ENCODE results near the gene HYAL1.

Gene HYAL1

DNA sequence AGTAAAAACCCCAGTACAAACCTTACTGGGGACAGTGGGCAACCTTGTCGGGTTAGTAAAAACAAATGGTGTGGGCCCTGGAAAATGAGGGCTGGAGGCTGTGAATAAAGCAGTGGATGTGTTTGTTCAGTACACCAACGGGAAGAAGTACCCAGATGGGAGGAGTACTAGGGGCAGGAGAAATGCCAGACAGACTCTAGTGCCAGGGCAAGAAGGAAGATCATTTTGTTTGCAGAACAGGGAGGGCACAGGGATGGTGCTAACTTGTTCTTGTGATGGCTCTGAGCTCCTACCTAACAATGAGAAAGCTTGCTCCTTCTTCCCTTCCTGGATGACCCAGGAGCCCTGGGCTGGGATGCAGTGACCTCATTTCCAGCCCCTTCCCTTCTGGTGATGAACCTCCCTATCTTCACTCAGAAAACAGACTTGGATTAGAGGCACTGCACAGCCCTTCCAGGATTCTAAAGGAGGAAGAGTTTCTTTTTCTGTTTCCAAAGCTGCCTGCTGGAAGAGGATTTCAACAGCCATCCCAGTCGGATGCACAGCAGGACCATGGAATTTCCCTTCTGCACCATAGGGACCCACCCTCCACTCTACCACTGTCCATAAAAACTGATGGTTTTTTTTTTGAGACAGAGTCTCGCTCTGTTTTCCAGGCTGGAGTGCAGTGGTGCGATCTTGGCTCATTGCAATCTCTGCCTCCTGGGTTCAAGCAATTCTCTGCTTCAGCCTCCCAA, 31.1 kb upstream of the HYAL1 start:
- DNase-seq = no peak

DNA sequence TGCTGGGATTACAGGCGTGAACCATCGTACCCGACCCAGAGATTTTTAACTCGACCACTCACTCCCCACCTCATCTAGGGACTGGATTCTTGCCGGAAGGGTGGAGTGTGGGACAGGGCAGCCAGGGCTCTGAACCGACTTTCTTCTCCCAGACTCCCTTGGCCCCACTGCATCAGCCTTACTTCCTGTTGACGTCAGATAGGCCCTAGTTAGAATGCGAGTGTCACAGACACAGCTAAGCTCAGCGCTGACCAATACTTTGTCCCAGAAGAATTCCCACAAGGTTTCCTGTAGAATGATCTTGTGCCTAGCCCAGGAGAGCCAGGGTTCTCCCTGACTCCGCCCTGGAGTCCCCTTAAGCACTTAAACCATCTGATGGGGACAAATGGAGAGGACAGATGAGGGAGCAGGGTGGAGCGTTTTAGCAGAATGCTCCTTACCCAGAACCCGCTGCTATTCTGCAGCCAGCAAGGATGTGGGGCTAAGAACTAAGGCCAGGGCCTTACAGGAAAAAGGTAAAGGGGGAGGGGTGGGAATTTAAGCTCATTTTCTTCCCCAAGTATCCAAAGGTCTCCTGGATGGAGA, 30.5 kb upstream of the HYAL1 start:
- DNase-seq = no peak

DNA sequence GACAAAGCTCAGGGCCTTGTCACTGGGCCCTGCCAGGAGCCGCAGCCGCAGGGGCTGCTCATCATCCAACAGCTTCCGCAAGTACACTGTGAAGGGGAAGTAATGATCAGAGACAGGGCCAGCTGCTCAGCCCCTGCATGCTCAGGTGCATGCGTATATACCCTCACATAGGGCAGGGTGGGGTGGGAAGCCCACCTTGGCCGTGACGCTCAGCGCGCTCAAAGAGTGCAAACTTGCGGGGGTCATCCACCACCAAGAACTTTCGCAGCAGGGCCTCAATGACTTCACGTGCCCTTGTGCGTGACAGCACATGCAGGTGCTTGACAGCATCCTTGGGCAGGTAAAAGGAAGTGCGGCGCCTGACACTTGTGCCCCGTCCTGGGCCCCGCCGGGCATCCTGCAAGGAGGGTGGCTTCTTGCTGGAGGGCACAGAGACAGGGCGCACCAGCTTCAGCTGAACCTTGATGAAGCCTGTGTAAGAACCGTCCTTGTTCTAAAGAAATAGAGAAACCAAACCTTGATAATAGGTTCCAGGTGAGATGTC, 28.1 kb upstream of the HYAL1 start:
- DNase-seq = no peak

DNA sequence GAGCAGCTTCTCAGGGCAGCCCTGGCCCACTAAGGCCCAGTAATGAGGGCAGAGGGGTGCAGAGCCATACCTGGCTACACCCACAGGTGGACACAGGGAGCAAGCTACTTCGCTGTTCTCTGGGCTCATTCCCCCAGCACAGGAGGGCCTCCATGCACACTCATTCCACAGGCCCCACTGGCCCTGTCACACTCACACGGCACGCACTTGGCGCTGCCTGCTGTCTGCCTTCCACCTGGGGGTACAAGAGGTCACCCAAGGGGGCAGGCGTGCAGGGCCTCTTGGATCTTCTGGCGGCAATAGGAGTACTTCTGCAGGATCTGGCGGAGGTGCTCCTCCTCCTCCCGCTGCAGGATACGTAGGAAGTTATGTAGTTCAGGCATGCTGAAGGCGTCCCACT, 27.0 kb upstream of the HYAL1 start:
- no peak for DNase-seq

DNA sequence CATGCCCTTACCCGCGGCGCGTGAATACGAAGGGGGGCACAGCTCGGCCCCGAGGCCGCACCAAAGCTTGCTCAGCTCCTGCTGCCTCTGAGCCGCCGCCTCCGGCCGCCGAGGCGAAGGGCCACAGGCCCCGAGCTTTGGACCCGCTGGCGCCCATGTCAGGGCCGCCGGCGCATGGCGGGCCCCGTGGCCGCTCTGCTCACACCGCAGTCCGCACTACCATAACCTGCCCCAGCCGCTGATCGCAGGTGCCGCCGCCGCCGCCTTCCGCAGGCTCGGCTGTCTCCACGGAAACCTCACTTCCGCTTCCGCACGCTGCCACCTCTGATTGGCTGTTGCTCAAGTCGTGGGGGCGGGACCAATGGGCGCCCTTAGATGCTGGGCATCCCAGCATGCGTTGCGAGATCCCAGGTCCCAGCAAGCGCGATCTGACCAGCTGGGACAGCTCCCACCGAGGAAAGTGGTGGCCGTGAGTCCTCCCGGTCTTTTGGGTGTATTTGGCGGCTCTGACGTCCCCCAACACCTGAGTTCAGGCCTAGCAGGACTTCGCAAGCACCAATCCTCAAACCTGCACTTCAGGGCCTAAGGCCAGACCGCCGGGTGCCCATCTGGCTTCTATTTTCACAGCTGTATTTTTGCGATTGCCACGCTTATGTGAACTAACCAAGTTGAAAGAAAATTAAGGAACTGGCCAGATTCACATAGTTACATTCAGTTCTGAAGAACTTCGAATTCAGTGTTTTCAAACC, 24.7 kb upstream of the HYAL1 start, which contains the start of gene TUSC2:
TSS of gene TUSC2 (minus strand) at position 281 of the 749 bp plus-strand sequence. CDS start at position 157, 124 bp downstream.
- peak; percentile 31 to 93 for DNase-seq

DNA sequence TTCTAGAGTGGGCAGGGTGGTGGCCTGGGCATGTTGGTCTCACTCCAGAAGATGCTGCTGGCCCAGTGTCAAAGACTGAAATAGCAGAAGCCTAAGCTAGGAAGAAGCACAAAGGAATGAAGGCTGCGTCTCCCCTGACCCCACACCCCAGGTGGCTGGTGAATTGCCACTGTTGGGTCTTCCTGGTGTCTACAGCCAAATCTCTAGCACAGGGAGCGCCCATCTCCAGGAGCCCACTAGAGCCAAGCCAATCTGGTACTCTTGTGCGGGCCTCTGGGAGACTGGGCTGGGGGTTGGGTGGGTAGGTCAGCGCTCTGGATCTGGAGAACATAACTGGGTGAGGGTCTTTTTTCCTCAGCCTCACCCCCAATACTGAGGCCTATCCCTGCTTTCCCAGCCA, 23.8 kb upstream of the HYAL1 start:
- DNase-seq = no peak

DNA sequence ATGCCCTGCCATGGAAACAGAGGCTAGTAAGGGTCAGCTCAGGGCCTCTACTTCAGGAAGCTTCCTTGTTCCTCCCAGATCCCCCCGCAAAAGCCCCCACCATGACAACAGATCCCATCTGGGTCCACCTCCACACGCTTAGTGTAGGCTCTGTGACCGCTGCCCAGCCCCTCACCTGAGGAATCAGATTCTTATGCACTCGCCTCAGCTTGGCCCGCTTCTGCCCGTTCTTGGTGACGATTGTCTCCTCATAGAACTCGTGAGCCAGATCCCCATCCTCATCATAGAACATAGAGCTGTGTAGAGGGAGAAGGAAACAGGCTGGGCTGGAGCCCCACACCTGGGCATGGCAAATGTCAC, 22.8 kb upstream of the HYAL1 start:
- no peak for DNase-seq

DNA sequence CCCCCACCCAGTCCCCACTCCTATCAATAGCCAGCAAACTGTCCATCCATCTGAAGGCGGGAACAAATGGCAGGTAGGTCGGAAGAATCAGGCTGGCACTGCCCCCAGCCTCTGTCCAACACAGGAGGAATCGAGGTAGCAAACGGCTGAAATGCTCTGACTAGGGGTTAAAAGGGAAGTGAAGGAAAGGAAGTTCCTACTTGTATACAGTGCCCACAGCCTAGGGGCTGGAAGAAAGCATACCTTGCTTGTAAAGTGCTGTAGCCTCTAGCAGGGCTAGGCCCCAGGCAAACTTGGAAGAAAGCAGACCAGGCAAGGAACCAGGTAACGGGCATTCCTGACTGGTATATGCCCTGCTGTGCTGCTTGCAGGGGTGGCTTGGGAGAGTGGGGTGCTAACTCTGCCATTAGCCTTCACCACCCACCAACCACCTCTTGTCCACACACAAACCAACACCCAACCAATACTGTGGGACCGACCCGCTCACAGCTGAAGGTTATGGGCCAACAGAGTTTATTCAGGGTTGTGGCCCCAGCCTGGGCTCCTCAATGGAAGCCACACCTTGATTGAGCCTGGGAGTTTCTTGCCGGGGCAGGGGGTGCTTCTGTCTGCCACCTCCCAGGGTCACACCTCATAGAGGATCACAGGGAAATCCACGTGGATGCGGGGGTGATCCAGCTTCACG, 22.3 kb upstream of the HYAL1 start:
- DNase-seq = no peak

DNA sequence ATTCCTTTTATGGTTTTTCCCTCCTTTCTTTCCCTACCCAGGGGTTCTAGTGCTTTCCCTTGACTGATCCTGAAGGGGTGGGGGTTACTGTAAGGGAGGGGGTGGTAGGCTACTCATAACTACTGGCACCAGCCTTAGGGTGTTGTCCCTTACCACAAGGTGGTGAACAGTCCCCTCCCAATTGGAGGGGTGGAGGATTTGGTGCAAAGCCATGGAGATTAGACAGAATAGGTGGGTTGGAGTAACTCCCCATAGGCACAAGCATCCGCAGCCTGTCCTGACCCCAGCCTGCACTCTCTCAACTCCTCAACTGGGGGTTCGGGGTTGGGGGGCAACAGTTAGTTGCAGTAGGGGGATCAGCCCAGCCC, 21.7 kb upstream of the HYAL1 start:
- no peak for DNase-seq

DNA sequence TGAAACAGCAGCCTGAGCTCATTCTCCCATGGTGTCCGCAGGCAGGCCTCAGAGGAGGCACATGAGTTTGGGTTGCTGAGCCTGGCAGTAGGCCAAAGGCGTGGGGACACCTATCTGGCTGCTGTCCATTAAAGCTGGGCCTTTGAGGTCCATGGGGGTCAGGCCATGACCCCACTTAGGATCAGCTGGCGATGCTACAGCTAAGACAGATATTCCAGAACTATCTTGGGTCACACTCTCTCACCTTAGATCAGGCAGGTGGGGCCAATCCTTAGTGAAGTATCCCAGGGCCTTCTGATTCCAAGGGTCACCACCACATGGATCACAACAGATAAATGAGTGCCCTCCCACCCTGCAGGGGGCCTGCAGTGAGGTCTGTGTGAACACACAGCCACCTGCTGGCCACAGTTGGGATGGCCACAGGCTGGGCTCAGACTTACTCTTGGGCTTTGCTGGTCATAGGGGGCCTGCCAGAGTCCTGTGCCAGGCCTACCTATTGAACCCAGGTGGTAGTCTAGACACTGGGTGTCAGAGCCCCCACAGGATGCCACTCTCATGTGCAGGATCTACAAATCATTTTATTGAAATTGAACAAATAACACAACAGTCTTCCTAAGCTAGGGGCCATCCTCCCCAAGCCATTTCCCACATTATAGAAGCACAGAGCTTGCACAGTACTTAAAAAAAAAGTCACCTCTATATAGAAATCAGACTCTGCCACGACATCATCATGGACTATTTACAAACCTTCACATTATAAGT, 21.2 kb upstream of the HYAL1 start:
- DNase-seq = peak in 1 of 2 experiments; percentile 65

DNA sequence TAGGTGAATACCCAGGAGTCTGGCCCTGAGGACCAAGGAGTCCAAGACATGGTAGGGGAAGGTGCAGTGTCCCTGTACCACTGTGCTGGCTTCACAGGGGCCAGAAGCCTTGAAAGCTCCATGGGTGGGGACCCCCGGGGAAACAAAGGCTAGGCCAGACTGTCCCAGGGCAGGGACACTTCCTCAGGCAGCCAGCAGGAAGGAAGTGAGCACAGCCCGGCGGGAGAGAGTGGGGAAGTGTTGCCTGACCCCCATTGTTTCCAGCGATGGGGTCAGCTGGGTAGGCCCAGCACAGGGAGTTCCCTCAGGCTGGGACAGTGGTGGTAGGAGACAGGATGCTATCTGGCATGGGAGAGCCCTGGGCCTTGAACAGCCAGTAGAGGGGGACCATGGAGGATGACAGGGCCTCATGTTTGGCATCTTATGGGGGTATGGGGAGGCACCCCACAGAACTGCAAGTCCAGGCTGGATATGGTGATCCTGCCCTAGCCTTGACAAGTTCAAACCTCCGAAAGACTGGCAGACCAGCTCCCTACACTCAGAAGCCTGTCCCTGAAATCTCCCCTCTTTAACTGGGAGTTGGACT, 20.3 kb upstream of the HYAL1 start:
- DNase-seq = no peak

DNA sequence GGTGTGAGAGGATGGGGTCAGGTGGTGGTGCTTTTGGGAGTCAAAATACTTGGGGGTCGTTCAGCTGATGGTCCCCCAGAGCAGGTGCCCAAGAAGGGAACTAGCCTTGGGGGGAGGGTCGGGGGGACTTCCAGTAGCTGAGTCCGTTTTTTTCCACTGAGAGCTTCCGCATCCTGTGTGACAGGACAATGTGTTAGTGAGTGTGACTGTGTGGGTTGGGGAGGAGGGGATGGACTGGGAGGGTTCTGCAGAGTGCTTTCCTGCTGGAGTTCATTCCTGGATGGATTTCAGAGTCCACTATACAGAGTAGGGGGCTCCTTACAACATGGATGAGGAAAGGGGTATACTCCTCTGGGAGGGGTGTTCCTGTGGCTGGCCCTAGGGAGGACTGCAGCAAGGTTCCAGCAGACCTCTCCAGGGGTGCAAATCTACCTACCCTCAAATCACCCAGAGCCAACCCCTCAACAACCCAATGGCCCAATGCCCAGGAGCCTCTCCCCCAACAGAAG, 19.8 kb upstream of the HYAL1 start:
- no peak for DNase-seq

DNA sequence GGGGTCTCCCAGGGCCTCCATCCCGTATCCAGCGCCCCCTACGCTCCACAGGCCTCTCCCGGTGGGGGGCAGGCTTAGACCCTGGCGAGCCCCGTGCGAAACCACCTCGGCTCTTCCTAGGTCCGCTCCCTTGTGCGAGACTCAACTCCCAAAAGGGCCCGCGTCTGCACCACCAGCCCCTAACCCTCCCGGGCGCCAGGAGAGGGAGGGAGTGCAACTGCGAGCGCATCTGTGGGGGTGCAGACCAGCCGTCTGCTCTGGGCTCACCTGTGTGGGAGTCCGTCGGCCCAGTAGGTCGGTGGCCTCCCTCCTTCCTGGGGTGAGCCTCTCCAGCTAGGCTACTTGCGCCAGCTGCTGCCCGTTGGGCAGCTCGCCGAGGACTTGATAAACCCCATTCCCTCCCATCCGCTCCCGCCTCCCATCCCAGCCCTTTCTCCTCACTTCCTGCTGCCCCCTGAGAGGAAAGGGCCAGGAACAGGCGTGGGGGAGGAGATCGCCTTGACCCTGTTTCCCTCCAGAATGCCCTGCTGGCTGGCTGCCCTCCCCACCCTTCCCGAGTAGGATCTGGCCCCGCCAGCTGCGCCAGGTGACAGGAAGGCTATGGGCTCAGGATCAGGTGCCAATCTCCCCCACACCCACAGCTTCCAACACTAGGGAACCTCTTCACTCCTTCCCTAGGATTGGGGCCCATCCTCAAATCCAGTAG, 19.2 kb upstream of the HYAL1 start, which contains the start of gene HYAL2:
TSS of gene HYAL2 (minus strand) at position 360 of the 706 bp plus-strand sequence. CDS start 2,256 bp downstream, outside the sequence.
- no peak for DNase-seq

DNA sequence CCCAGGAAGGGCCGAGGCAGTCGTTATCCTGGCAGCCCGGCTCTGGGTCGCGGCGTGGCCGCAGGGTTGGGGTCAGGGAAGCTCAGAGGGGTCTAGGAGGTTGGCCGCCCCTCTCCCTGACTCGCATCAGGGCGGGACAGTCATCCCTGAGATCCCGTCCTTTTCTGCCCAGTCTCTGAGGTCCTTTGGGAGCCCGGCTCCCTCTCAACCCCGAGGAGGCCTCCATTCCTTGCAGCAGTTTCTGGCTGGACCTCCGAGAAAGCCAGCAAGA, 18.7 kb upstream of the HYAL1 start:
- no peak for DNase-seq

DNA sequence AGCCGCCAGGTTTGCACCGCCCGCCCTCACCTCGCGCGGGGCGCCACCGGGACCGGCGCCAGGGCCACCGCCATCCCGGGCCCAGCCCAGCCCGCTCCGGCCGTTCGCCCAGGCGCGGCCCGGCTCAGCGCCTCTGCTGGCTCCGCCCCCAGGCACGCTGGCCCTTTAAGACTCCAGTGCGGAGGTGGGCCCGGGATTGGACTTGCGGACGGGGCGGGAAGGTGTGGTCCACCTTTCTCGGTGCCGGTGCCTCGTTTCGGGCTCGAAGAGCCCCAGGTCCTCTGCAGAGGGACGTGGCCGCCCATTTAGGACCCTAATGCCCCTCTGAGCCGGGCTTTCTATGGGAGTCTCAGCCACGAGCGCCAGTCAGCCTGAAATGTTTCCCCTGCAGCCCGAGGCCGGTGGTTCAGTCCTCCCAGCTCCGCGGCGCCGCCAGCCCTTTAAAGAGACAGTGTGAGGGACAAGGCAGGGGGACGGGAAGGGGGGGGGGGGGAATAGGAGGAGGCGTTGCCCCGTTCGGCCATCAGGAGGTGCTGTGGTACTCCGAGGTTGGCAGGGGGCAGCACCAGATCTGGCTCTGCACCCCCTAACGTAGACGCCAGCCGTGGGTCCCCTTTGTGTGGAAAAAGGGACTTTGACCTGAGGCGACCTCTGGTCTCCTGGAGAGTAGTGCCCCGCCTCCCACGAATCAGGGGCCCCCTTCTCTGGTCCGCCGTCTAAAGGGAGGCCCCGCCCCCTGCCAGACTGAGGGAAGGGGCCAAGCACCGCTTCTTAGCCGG, 18.2 kb upstream of the HYAL1 start:
- DNase-seq = peak; percentile 39 to 80

DNA sequence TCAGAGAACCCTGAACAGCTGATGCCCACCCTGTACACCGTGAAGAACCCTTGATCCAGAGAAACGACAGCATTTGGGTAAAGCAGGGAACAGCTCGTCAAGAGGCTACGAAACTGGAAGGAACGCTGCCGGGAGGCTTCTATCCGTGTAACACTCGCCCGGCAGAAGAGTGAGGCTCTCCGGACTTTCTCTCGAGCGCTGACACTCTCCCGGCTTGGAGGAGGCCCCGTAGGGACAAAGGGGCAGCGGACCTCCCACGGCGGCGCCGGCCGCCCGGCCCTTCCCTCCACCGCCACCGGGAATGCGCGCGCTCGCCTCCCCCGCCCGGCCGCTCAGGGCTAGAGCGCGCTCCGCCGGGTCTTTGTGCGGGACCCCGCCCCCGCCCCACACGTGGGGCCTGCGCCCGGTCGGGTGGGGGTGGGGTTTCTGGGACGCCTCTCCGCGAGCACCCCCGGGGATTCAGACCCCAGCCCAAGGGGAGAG, 17.5 kb upstream of the HYAL1 start:
- peak in 1 of 2 experiments; percentile 77 for DNase-seq

DNA sequence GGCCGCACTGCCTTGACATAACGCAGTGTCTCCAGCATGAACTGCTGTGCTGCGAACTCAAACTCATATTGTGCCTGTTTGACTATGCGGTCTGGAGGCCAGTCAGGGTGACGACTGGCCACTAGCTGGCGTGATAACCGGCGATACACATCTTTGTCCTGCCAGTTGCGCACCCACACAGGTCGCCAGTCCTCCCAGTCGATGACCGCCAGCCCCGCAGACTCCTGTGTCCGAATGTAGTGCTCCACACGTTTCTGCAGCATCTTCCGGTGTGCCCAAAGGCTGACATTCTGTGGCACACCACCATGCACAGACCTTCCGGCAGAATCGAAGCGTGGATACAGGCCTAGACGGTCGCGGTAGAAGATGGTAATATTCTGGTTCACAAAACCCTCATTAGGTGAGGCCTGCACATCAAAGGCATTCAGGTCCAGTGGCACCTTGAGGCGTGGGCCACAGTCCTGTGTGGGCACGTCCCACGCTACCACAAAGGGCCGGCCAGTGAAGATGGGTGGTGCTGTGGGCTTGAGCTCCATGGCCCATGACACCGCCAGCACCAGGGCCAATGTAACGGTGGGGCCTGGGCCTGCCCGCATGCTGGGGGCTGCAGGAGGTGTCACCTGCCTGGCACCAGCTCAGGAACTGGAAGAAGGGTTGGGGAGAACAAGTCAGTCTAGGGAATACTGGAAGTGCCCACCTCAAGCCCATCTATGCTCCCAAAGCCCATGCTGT, 16.7 kb upstream of the HYAL1 start:
- DNase-seq = no peak

DNA sequence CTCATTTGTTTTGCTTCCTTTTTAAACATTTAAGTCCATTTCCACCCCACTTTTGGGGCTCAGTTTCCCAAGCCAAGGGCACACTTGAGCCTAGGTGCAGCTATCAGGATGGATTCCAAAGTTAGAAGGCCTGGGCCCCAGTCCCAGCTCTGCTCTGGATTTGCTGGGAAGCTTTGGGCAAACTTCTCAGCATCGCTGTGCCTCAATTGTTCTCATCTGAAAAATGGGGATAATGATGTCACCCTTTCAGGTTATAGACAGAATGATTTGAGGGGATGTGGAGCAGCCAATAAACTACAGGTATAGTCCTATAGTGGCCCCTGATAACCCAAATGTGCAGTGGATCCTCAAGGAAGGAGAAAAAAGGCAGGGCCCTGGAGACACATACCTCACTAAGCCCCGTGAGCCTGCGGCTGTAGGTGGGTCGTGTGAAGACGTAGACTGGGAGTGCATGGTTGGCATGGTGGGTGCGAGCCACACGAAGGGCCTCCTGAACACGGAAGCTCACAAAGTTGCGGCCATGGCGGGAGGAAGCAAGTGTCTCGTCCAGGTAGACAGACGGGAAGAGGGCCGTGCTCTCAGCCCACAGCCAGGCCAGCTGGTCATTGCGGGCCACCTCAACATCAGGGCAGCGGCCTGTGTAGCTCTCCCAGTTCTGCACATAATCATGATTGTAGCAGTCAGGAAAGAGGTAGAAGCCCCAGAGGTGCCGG, 16.0 kb upstream of the HYAL1 start:
- DNase-seq = no peak

DNA sequence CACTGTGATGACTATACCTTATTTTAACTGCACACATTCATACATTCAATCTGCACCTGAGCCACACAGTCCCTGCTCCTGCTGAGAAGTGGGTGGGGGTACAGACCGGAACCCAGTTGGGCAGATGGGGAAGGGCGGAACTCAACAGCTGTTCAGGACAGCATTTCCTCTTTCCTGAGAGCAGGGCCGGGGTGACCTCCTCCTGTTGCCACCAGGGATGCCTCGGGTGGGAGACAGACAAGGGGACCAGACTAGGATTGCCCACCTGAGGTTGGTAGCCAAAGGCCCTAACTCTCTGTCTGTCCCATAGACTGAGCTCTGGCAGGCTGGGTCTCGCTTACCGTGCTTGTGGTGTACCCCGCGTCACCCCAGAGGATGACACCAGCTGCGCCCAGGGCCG, 15.2 kb upstream of the HYAL1 start:
- DNase-seq = no peak
